GM10266 (cell line): ENCODE data around the gene PTEN.

Experiments used
- DNase-seq: peaks from one replicate; pipeline ENCODE4 v3.0.0; 2012; ENCODE audit errors: extremely low spot score
- TF ChIP-seq, protein P1 (sequence below): IDR thresholded peaks from 2 replicates; pipeline ENCODE4 v1.5.1; 2012; ENCODE audit warnings: mild to moderate bottlenecking, low read depth; ENCODE audit not compliant: control insufficient read depth, insufficient read depth; ENCODE audit errors: missing control alignments

Gene PTEN

DNA sequence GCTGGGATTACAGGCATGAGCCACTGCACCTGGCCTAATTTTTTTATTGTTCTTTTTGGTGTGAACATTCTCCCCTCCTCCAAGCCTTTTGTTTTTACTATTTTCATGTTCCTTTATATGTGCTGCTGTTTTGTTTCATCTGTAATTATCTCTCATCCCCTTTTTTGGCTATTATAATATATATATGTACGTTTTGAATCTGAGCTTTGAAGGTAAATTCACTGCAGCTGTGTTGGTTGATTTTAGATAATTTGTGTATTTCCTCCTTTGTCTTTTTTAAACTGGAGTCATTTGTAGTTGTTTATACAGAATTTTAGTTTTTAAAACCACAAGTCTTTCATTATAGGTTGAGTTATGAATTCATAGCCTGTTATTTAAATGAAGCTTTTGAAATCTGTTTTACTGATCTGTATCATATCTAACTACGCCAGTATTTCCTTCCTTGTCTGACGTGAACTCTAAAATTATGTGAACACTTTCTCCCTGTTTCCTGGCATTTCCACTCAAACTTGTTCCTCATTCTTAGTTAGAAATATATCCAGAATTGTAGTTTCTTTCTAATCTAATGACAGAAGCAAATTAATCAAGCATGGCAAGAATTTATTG, 54.9 kb downstream of the PTEN start:
- TF ChIP-seq, protein P1, sequence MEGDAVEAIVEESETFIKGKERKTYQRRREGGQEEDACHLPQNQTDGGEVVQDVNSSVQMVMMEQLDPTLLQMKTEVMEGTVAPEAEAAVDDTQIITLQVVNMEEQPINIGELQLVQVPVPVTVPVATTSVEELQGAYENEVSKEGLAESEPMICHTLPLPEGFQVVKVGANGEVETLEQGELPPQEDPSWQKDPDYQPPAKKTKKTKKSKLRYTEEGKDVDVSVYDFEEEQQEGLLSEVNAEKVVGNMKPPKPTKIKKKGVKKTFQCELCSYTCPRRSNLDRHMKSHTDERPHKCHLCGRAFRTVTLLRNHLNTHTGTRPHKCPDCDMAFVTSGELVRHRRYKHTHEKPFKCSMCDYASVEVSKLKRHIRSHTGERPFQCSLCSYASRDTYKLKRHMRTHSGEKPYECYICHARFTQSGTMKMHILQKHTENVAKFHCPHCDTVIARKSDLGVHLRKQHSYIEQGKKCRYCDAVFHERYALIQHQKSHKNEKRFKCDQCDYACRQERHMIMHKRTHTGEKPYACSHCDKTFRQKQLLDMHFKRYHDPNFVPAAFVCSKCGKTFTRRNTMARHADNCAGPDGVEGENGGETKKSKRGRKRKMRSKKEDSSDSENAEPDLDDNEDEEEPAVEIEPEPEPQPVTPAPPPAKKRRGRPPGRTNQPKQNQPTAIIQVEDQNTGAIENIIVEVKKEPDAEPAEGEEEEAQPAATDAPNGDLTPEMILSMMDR = no peak
- no peak for DNase-seq

DNA sequence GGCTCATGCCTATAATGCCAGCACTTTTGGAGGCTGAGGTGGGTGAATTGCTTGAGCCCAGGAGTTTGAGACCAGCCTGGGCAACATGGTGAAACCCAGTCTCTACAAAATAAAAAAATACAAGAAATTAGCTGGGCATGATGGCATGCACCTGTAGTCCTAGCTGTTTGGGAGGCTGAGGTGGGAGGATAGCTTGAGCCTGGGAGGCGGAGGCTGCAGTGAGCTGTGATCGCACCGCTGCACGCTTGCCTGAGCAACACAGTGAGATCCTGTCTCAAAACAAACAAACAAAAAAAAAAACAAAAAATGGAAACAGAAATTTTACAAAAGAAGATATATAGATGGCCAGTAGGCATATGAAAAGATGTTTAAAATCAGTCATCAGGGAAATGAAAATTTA, 57.1 kb downstream of the PTEN start:
- TF ChIP-seq, protein P1 = no peak
- no peak for DNase-seq

DNA sequence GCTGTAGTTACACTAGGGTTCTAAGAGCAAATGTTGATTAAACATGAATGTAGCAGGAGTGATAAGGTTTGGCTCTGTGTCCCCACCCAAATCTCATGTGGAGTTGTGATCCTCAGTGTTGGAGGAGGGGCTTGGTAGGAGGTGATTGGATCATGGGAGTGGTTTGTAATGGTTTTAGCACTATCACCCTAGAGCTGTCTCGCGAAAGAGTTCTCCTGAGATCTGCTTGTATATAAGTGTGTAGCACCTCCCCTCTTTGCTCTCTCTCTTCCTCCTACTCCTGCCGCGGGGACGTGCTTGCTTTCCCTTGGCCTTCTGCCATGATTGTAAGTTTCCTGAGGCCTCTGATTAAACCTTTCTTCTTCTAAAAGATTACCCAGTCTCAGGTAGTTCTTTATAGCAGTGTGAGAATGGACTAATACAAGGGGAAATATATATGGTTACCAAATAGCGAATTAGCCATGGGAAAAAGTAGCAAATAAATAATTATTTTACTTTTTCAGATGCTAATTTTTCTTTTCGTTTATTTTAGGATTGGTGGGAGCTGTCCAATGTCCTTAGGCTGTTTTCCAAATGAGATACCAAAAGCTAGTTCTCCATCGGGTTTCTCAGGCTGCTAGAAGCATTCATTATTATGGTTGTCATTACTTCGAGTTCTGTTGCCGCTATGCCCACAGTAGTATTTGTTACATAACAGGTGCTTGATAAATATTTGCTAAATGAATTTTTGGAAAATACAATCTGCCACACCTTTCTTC, 58.7 kb downstream of the PTEN start:
- TF ChIP-seq, protein P1 = no peak
- no peak for DNase-seq

DNA sequence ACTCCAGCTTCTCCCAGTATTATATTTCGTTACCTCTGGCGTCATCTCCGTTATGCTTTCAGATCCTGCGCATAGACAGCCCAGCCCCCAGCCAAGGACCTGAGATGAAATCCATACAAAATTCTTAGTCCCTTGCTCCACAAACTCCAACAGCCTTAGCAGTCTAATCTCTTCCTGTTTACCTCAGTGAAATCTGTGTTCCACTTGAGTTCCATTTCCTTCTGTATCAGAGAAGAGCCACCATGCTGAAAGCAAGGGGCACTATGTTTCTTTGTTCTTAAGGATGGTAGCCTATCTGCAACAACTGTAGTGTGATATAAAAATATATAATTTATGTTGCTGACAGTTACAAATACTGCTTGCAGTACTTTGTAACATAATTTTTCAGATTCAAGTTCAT, 59.8 kb downstream of the PTEN start:
- DNase-seq = no peak
- TF ChIP-seq, protein P1 = no peak

DNA sequence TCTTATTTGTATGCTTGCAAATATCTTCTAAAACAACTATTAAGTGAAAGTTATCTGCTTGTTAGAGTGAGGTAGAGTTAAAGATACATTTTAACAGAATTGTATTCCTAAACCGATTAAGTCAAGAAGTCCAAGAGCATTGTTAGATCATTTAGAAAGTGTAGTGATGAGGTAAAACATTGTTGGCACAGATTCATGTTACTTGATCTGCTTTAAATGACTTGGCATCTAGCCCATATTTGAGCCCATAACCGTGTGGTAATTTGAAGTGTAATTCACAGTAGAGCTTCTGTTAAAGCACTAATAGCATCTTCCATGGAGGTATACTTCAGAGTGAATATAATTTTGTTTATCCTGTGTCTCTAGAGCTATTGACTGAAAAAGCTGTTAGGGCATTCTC, 62.1 kb downstream of the PTEN start:
- DNase-seq = no peak

DNA sequence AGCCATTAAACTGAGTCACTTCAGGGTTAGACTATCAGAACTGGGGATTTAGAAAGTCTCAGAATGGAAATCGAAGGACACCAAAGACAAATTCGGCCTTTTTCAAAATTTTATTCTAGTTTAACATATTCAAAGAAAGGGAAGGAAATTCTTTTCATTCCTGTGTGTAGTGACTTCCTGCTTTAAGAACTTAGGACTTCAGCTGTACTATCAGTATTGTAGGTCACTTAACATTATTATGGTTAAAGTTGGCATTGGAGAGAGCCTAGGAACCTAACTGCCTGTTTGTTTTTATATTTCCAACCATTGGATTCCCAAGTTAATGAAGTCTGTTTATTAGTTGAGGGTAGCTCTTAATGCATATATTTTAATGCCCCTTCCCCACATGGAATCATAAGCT, 63.7 kb downstream of the PTEN start:
- DNase-seq = no peak
- TF ChIP-seq, protein P1 = no peak

More for the DNA sequence above, 62.1 kb downstream of the PTEN start:
- TF ChIP-seq, protein P1 = no peak

DNA sequence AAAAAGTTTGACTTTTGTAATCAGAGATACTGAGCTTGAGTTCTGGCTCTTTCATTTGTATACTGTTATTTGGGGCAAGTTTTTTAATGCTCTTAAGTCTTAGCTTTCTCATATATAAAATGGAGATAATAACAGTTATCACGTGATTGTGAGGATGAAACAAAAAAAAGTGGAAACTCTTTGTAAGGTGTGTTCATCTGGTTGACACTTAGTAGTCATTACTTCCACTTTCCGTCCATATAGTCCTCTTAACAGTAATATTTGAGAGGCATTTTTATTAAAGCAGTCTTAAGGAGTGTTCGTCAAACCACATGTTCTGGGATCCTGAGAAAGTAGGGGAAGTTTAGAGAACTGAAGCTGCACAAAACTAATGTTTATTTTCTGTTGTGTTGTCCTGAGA, 65.6 kb downstream of the PTEN start:
- TF ChIP-seq, protein P1 = no peak
- DNase-seq = no peak
